ENCODE measurements around the gene GPC5.
"Not testable (repeated sequence)": the region's sequence is repeated elsewhere in the genome, so short reads cannot be mapped to it uniquely, and the experiment has no call there.

Gene GPC5

GRCh38 chr13:92821324-92821723 lies 1422.9 kb downstream of the GPC5 start:
- DNase-seq: no peak

GRCh38 chr13:92823059-92823458 lies 1424.6 kb downstream of the GPC5 start:
- DNase-seq: no peak

GRCh38 chr13:92825938-92826596 lies 1427.6 kb downstream of the GPC5 start:
- DNase-seq: no peak

- DNase-seq: no peak
Measured at GRCh38 chr13:92827503-92827902, 1429.1 kb downstream of the GPC5 start.

- DNase-seq: no peak
Measured at GRCh38 chr13:92829930-92830329, 1431.5 kb downstream of the GPC5 start.

GRCh38 chr13:92830821-92831220 lies 1432.4 kb downstream of the GPC5 start:
- DNase-seq: no peak

GRCh38 chr13:92833071-92833470 lies 1434.7 kb downstream of the GPC5 start:
- no peak for DNase-seq

- DNase-seq: no peak
Measured at GRCh38 chr13:92836171-92836570, 1437.8 kb downstream of the GPC5 start.

- DNase-seq: no peak
Measured at GRCh38 chr13:92838786-92839185, 1440.4 kb downstream of the GPC5 start.

- DNase-seq: no peak
Measured at GRCh38 chr13:92842145-92842544, 1443.7 kb downstream of the GPC5 start.

- DNase-seq: peak in 1 of 2 experiments; percentile 9
Measured at GRCh38 chr13:92843549-92843948, 1445.1 kb downstream of the GPC5 start.

- DNase-seq: no peak
Measured at GRCh38 chr13:92849381-92849780, 1451.0 kb downstream of the GPC5 start.

- DNase-seq: no peak
Measured at GRCh38 chr13:92864584-92865284, 1466.3 kb downstream of the GPC5 start.

GRCh38 chr13:92873029-92873428 lies 1474.6 kb downstream of the GPC5 start:
- no peak for DNase-seq

GRCh38 chr13:92886535-92887077 lies 1488.2 kb downstream of the GPC5 start:
- no peak for DNase-seq

GRCh38 chr13:92894447-92894846 lies 1496.0 kb downstream of the GPC5 start:
- no peak for DNase-seq

GRCh38 chr13:92896842-92897241 lies 1498.4 kb downstream of the GPC5 start:
- DNase-seq: no peak

- DNase-seq: not testable (repeated sequence)
Measured at GRCh38 chr13:92898946-92899345, 1500.5 kb downstream of the GPC5 start.

- no peak for DNase-seq
Measured at GRCh38 chr13:92900446-92900845, 1502.0 kb downstream of the GPC5 start.

- DNase-seq: no peak
Measured at GRCh38 chr13:92901739-92902138, 1503.3 kb downstream of the GPC5 start.

- DNase-seq: no peak
Measured at GRCh38 chr13:92912629-92913028, 1514.2 kb downstream of the GPC5 start.

- DNase-seq: no peak
Measured at GRCh38 chr13:92913840-92914239, 1515.4 kb downstream of the GPC5 start.
